Measurements from ENCODE around the gene SDR42E2.
"Not testable (repeated sequence)": the region's sequence is repeated elsewhere in the genome, so short reads cannot be mapped to it uniquely, and the experiment has no call there.

Gene SDR42E2

DNA sequence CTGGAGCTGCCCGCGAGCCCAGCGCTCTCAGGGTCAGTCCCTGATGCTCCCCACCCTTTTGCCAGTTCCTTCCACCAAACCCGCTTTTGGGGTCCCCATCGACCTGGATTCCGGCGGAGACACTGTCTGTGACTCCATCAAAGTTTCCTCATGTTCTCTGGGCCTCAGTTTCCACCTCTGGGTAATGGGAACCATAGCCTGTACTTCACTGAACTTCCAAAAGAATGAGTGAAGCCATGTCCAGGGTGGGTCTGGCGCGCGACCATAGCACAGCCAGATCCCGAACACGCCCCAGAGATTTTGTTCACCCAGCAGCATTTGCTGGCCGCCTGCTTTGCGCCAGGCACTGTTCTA is 327 bp downstream of the SDR42E2 start:
- no peak for DNase-seq (ENCODE audit: low spot score)

DNA sequence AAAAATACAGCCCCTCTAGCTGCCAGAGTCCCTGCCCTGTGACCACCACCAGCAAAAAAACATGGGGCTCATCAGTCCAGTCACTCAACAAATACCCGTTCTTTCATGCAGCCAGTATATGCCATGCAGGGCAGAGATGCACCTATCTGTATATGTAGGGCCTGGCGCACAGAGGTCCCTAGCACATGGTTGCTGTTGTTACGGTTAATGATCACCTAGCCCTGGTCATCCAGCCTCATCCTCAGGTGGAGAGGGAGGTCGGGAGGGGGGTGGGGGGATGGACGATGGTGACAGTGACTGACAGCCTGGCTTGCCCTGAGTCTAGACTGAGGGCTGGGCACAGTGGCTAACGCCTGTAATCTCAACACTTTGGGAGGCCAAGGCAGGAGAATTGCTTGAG is 1.5 kb downstream of the SDR42E2 start:
- DNase-seq (ENCODE audit: low spot score): no peak

DNA sequence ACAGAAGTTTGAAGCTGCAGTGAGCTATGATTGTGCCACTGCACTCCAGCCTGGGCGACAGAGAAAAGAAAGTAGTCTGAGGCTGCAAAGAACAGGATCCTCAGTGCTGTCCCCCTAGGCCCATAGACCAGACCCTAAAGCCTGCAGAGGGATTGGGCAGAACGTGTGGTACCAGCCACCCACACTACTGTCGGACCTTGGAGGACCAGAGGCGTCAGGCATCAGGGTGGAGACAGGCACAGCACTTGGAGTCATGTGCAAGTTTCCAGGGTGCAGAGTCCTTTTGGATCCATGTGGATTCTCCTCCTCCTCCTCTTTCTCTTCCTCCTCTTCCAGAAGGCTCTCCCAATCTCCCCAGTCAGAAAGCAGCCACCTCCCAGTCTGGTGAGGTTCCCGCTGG is 2.2 kb downstream of the SDR42E2 start:
- DNase-seq (ENCODE audit: low spot score): no peak

DNA sequence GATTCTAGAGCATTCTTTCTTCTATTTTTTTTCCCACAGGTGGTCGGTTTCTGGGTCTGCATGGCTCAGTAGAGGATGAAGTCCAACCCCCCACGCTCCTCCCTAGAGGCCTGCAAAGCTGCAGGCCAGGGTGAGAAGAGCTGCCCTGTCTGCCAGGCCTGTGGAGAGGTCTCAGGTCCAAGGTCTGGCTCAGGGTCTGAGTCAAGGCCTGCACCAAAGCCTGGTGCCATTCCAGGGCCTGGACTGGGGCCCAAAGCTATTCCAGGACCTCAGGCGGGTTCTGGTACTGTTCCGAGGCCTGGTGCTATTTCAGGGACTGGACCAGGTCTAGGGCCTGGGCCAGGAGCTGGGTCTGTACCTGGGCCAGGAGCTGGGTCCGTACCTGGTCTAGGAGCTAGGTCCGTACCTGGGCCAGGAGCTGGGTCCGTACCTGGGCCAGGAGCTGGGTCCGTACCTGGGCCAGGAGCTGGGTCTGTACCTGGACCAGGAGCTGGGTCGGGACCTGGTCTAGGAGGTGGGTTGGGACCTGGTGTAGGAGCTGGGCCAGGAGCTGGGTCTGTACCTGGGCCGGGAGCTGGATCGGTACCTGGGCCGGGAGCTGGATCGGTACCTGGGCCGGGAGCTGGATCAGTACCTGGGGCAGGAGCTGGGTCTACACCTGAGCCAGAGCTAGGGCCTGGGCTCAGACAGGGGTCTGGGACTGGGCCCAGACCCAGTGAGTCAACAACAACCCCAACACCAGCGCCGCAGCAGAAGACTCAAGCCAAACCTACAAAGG is 3.4 kb downstream of the SDR42E2 start:
- DNase-seq (ENCODE audit: low spot score): no peak

DNA sequence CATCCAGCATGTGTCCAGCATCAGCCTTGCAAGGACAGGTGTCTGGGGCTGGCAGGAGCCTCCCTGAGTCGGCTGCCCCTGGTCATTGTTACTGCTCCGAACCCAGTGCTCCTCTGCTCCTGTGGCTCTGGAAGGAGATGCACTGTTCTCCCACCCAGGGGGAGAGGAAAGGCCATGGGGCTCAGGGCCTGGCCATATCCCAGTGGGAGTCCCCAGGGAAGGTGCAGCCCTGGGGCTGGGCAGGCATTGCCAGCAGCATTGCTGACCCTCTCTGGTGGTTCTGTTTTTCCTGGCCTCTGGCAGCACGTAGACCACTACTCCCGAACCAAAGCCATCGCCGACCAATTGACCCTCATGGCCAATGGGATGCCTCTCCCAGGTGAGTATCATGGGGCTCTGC is 9.6 kb downstream of the SDR42E2 start:
- no peak for DNase-seq (ENCODE audit: low spot score)

DNA sequence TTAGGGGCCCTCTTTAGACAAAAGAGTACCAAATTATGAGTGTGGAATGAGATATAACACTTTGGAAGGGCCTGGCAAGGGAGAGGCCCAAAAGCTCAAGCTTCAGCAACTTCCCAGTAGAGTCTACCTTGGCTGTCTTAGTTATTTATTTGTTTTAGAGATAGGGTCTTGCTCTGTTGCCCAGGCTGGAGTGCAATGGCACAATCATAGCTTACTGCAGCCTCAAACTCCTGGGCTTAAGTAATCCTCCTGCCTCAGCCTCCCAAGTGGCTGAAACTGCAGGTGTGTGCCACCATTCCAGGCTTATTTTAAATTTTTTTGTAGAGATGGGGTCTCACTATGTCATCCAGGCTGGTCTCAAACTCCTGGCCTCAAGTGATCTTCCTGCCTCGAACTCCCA is 10.3 kb downstream of the SDR42E2 start:
- DNase-seq (ENCODE audit: low spot score): not testable (repeated sequence)

DNA sequence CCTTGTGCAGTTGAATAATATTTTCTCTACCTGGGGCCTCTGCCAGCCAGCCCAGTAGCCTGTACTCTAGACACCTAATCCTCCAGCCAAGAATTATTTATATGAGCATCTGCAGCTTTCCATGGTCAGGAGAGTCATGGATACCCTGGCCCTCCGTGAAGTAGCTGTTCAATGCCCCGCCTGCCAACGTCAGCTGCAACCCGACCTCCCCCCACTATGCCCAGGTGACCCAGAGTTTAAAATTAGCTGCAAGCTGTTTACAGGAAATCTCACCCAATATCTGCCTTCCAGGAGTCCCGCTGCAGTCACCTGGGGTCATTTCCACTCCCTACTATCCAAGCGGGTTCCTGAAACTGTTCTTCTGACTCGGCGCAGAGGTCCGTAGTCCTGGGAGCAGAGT is 12.3 kb downstream of the SDR42E2 start:
- DNase-seq (ENCODE audit: low spot score): no peak

DNA sequence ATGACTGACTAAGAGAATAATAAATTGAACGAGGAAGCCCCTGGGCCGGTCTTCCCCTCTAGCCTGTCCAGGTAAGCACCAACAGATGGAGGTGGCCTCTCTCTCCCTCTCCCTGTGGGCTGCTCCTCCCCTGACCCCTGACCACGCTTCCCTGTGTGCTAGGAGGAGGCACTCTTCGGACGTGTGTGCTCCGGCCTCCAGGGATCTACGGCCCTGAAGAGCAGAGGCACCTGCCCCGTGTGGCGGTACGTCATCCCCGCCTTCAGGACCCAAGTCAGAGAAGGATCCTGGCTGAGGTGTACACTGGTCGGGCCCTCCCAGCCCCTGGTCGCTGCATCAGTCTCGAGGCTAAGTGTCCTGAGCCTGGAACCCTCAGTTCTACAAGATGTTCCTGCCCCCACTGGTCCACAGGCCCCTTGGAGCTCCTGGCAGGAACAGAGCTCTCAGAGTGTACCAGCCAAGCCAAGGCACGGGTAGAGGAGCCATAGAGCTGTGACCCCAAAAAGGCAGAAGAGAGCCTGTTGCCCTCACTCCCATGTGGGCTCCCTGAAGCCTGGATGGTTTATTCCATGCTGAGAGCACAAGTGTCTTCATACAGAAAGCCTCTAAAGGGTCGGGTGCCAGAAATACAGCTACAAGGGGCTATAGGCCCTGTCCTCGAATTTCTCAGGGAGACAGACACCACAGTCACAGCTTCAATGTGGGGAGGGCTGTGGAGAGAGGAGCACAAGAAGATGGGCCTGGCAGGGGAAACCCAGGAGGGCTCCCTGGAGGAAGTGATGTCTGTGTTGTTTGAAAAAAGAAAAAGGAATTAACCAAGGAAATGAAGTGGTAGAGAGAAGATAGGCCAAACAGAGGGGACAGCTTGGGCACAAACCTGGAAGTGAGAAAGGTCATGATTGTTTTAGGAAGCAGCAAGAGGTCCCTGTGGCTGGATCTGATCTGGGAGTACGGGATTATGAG is 15.9 kb downstream of the SDR42E2 start:
- no peak for DNase-seq (ENCODE audit: low spot score)

DNA sequence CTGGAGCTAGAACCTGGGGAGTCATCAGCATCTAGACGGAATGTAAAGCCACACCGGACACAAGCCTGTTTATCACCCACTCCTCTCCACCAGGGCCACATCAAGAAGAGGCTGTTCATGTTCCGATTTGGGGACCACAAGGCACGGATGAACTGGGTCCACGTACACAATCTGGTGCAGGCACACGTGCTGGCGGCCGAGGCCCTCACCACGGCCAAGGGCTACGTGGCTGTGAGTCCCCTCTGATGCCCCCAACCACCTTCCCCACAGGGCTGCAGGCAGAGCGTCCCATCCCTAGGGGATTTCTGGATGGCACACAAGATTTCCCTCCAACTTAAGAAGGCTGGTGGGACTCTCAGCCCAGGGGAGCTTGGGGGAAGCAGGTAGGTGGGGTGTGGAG is 19.1 kb downstream of the SDR42E2 start:
- no peak for DNase-seq (ENCODE audit: low spot score)

DNA sequence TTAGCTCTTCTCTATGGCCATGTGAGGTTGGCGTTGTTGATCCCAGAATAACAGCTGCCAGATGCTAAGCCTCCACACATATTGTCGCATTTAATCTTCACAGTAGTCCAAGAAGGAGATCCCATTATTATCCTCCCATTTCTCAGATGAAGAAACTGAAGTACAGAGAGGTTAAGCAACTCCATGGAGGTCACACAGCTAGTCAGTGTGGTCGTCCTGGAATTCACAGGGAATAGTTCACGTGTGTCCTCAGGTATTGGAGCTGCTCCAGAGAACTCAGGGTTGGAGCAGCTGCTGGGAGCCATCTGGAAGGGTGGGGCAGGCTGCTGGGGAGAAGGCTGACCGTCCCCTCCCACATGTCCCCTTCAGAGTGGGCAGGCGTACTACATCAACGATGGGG is 19.5 kb downstream of the SDR42E2 start:
- no peak for DNase-seq (ENCODE audit: low spot score)

DNA sequence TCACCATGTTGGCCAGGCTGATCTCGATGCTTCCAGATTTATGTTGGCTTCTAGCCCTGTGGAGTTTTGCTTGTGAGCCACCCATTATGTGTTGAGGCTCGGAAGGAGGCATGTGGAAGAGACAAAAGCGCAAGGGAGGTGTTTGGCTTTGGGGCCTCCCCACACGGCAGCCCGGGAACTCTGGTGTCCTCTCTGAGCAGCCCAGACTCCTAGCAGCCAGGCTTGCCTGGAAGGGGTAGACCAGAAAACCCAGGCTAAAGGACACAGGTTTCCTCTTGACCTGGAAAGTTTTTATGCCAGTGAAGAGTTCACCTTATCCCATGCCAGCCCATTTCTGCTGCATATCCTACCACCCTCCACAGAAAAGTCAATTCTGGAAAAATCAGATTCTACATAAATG is 21.0 kb downstream of the SDR42E2 start:
- no peak for DNase-seq (ENCODE audit: low spot score)

DNA sequence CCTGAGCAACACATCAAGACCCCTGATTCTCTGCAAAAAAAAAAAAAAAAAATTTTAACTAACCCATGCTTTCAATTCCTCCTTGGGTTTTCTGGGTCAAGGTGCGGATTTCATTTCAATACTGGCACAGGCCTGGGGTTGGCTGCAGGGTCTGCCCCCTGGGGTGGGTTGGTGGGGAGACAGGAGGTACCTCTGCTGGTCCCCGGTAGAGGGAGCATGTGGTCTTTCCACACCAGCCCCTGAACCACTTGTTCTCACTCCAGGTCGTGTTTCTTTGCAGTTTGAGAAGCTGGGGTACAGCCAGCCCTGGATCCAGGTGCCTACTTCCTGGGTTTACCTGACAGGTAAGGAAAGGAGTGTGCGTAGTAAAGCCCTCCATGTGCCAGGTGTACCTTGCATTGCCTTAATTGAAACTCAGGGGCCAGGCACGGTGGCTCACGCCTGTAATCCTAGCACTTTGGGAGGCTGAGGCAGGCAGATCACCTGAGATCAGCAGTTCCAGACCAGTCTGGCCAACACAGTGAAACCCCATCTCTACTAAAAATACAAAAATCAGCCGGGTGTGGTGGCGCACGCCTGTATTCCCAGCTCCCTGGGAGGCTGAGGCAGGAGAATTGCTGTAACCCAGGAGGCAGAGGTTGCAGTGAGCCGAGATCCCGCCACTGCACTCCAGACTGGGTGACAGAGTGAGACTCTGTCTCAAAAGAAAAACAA is 21.8 kb downstream of the SDR42E2 start:
- DNase-seq (ENCODE audit: low spot score): peak; percentile 50

DNA sequence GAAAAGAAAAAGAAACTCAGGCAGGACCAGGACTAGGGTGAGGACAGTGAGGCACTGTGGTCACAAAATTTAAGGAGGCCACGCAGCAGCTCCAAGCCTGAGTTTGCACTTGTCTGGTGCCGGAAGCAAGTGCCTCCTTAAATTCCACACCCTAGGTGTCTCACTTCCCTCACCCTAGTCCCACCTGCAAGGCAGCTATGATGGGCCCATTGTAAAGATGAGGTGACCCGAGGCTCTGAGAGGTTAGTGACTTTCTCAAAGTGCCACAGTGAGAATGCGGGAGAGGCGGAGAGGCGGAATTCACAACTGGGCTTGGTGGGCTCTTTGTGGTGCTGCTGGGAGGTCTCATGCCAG is 22.3 kb downstream of the SDR42E2 start:
- DNase-seq (ENCODE audit: low spot score): no peak

DNA sequence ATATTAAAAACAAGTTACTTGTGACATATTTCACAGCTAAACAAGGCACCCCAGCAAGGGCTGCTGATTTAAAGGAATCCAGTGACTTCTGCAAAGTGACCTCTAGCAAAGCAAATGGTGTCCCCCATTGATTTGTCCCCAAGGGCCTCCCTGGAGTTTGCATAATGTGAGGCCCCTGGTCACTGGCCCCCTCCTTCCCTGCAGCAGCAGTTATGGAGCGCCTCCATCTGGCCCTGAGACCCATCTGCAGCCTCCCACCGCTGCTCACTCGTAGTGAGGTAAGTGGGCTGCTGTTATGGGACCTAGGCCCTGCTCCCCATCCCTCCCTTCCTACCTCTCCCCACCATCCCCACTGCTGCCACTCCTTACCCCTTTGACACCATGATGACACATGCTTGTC is 24.2 kb downstream of the SDR42E2 start:
- DNase-seq (ENCODE audit: low spot score): no peak

DNA sequence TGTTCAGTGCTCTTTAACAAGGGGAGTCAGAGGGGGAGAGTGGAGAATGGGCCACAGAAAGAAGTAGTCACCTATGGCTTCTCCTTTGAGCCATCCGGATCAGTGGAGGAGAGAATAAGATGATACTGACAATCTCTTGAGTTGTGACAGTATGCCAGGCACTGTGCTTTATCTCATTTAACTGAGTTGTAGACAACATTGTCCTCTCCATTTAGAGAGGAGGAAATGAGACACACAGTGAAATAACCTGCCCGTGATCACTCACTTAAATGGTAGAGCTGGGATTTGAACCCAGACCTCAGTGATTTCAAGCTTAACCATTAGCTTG is 25.9 kb downstream of the SDR42E2 start:
- DNase-seq (ENCODE audit: low spot score): no peak

DNA sequence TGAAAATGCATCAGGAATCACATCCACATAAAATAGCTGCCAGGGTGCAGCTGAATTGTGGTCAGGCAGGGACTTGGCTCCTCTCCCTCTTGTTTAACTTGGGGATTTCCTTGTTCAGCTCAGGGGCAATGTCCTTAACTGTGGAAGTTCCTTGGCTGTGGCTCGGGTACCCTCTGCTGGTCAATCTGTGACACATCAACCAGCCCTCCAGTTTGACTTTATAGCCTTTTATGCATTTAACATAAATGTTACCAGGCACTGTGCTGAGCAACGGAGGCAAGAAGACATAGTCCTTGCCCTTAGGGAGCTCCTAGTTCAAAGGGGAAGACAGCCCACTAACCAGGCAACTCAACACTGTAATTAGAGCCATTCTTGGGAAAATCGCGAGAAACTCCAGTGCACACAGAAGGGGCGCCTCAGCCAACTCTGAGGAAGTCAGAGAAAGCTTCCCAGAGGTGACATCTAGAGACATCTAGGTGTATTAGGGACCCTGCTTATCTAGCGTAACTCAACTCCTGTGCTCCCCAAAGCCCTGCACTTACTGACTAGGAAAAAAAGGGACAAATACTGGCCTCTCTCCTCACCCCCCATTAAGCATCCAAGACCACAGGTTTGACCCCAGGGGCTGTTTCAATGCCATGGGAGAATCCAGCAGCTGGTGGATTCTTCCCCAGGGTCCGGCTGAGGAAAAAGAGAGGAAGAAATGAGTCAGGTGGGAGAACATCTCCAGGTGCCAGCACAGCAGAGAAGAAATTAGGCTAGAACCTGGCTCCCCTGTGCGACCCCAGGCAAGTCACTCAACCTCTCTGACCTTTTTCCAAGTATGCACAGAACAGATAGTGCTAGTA is 26.5 kb downstream of the SDR42E2 start:
- DNase-seq (ENCODE audit: low spot score): peak; percentile 46

DNA sequence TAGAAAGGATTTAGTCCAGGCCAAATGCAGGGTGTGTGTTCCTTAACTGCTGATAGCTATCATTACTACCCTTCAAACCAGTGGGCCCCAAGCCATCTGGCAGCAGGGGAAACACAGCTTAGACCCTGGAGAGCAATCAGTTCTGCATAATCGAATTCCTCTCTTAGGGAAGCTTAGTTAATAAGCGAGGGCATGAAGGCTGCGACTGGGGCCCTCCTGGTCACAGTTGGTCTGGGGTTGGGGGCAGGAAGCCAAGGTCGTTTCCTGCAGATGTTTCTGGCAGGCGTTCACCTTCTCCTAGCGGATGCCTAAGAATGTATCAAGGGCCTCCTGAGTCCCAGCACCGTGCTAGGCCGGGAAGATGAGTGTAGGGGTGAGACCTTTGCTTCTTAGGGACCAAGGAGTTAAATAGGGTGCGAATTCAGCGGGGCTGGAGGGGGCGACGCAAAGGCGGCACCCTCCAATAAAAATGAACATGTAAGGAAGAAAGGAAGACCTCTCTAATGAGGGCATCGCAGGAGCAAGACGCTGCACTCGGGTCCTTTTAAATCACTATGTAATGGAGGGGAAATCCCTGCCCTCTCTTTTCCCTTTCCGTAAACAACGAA is 27.3 kb downstream of the SDR42E2 start:
- no peak for DNase-seq (ENCODE audit: low spot score)

DNA sequence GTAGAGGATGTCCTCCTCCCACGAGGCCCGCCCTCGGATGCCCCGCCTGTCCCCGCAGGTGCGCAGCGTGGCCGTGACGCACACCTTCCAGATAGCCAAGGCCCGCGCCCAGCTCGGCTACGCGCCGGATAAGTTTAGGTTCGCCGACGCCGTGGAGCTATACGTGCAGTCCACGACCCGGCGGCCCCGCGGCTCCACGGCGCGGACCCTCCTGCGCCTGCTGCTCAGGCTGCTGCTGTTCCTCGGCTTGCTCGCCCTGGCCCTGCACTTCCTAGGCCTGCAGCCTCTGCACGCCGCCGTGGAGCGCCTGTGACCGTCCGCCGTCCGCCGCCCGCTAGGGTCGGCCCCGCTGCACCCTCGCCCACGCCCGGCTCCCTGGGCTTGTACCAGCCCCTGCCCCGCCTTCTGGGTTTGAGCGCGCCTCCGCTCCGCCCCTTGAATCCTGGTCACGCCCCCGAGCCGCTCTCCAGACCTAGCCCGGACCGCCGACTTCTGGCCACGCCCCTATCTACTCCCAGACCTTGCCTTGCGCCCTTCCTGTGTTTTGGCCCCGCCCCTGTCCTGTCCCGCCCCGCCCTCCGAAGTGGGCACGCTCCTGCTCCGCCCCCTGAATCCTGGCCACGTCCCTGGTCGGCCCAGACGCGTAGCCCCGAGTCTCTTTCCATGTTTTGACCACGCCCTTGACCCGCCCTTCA is 27.9 kb downstream of the SDR42E2 start:
- DNase-seq (ENCODE audit: low spot score): peak; percentile 68

DNA sequence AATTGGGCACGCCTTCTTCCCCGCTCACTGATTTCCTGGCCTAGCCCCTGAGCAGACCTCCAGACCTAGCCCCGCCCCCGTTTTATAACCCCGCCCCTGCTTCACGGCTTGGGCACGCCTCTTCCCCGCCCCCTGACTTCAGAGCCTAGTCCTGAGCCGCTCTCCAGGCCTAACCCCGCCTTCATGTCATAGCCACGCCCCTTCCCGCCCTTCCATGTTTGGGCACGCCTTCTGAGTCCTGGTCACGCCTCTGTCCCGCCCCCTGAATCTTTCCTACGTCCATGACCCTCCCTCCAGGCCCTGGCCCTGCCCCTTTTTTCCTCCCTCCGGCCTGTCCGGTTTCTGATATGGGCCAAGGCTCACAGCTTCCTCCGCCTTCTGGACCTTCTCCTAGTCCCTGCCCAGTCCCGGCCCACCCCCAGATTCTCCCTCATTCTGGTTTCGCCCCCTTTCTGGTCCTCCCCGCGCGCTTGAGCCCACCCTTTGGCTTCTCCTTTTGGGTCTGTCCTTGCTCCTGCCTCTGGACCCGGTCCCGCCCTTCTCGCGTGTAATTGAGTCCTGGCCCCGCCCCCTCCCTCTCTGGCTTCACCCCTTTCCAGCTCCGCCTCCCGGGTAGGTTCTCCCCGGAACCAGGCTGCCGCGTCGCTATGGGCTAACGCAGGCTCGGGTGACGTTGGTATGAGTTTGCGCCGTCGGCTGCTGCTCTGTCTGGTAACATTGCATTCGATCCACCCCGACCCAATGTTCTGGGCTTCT is 28.6 kb downstream of the SDR42E2 start:
- DNase-seq (ENCODE audit: low spot score): peak; percentile 78

Data from HuH-7.5 (cell line).